Left lung (tissue), 10 donors: ENCODE measurements around the gene TMCC1. TPM values are rescaled to one million over a fixed set of nuclear protein-coding genes. Genes with fewer than 3 reads are reported as not detected.

Experiments used
- ATAC-seq: fragments of 200-7000 bp; cut with Tn5 transposase; one replicate; pipeline ENCODE4 v1.9.1; 2020; ENCODE audit warnings: moderate library complexity
- DNase-seq, 4 donors: peaks; one replicate each; pipeline ENCODE4 v3.0.0-alpha.2; 2013 to 2020
- H3K27ac ChIP-seq, 2 donors: fragments of 200-600 bp; sonication (generic) in 1 of 2; one replicate each; pipeline versions ENCODE4 v1.5.0 to v1.8.0; 2020 to 2021
- H3K27me3 ChIP-seq, 2 donors: fragments of 200-600 bp; sonication (generic) in 1 of 2; one replicate each; pipeline versions ENCODE4 v1.5.0 to v1.8.0; 2020 to 2021
- H3K36me3 ChIP-seq, 2 donors: fragments of 200-600 bp; sonication (generic) in 1 of 2; one replicate each; pipeline versions ENCODE4 v1.5.0 to v1.8.0; 2020 to 2021
- H3K4me1 ChIP-seq, 2 donors: fragments of 200-600 bp; one replicate each; pipeline ENCODE4 v1.8.0; 2021
- H3K4me3 ChIP-seq, 2 donors: fragments of 200-600 bp; sonication (generic) in 1 of 2; one replicate each; pipeline versions ENCODE4 v1.5.0 to v1.8.0; 2020 to 2021; ENCODE audit warnings: mild to moderate bottlenecking in 1 of 2
- H3K9me3 ChIP-seq, 2 donors: fragments of 200-600 bp; sonication (generic) in 1 of 2; one replicate each; pipeline versions ENCODE4 v1.5.0 to v1.8.0; 2020 to 2021
- intact Hi-C, 2 donors: fragments of 100-400 bp; cut with DNase I; formaldehyde crosslinking; loops; one replicate each; pipeline versions ENCODE4 v1.11.2 to v1.14.2; 2022
- polyA plus RNA-seq, 6 donors: library from polyadenylated mRNA; unstranded; fragments of 120-200 nt; gene quantifications; one replicate each; pipeline ENCODE4 v1.2.1, GENCODE V29; 2013; ENCODE audit not compliant: insufficient read length in 6 of 6
- total RNA-seq, 2 donors: library from RNA; stranded (reverse); fragmentation: NEBNext Ultra II Directional; extraction: Animal tissue kit (Norgen Biotek cat#: 25700); gene quantifications; one replicate each; pipeline ENCODE4 v1.2.1, GENCODE V29; 2021
- TF ChIP-seq, protein P1 (sequence below), 2 donors: fragments of 200-600 bp; sonication (generic) in 1 of 2; IDR thresholded peaks; one replicate each; pipeline versions ENCODE4 v1.5.0 to v1.8.0; 2021; ENCODE audit warnings: antibody characterized with exemption in 2 of 2
- donor health status: DM: no; HTN: yes; CAD: no.
- donor health status: DM: no; HTN: no; CAD: no.

The TMCC1 gene
- total and polyA plus RNA-seq, 8 donors = 24.4 to 38.8 (median 27.4) TPM

- no peak overlapping the region for H3K27ac ChIP-seq
- no peaks in the 10 kb centered on the region for H3K27me3 ChIP-seq
- H3K4me1 ChIP-seq = peaks cover 6 to 15% of the 10 kb centered on the region in 2 donors
- TF ChIP-seq, protein P1, sequence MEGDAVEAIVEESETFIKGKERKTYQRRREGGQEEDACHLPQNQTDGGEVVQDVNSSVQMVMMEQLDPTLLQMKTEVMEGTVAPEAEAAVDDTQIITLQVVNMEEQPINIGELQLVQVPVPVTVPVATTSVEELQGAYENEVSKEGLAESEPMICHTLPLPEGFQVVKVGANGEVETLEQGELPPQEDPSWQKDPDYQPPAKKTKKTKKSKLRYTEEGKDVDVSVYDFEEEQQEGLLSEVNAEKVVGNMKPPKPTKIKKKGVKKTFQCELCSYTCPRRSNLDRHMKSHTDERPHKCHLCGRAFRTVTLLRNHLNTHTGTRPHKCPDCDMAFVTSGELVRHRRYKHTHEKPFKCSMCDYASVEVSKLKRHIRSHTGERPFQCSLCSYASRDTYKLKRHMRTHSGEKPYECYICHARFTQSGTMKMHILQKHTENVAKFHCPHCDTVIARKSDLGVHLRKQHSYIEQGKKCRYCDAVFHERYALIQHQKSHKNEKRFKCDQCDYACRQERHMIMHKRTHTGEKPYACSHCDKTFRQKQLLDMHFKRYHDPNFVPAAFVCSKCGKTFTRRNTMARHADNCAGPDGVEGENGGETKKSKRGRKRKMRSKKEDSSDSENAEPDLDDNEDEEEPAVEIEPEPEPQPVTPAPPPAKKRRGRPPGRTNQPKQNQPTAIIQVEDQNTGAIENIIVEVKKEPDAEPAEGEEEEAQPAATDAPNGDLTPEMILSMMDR (IDR thresholded peaks at IDR 0.05) = no peak
- ATAC-seq (no peak), DNase-seq (peak in 1 of 4 donors; percentile 34)
- H3K9me3 ChIP-seq = no peaks in the 10 kb centered on the region
- H3K4me3 ChIP-seq = no peak overlapping the region
- no peaks in the 10 kb centered on the region for H3K36me3 ChIP-seq
- intact Hi-C loops = loop anchor here in 1 of 2 donors (10.0 kb wide), 1 partner anchor 302 kb away; no protein-coding TSS in a partner anchor
Measured at GRCh38 chr3:129632556-129632955, 261.0 kb downstream of the TMCC1 start.

DNA sequence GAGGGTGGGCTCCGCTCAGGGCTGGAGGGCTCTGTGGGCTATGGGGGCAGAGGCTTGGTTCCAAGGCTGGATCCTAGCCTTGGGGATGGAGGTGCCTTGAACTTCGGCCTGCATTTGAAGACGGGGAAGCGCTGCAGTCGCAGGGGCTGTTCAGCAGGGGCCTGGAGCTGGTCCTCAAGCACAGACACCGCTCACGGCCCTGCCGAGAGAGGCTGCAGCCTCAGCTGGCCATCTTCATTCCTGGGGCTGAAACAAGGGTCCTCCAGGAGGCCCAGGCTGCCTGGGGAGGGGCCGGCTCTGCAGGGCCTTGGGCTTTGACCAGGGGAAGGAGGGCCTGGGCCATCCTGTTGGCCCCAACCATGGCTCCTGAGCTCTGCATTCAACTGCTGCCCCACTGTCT lies 261.5 kb downstream of the TMCC1 start:
- H3K4me3 ChIP-seq = no peak overlapping the region
- no peaks in the 10 kb centered on the region for H3K36me3 ChIP-seq
- H3K27ac ChIP-seq = no peak overlapping the region
- TF ChIP-seq, protein P1 (IDR thresholded peaks at IDR 0.05) = no peak
- no peak for ATAC-seq
- no peaks in the 10 kb centered on the region for H3K27me3 ChIP-seq
- H3K9me3 ChIP-seq = no peaks in the 10 kb centered on the region
- intact Hi-C loops = loop anchor here in 1 of 2 donors (10.0 kb wide), 1 partner anchor 303 kb away; no protein-coding TSS in a partner anchor
- H3K4me1 ChIP-seq = peaks cover 8 to 20% of the 10 kb centered on the region in 2 donors
- peak in 1 of 4 donors; percentile 69 for DNase-seq

GRCh38 chr3:129629011-129629410 lies 264.5 kb downstream of the TMCC1 start:
- intact Hi-C loops = no loop called here
- Histone ChIP-seq H3K4me3 (no peak overlapping the region), H3K27ac (peak overlapping the region in 1 of 2 donors; percentile 97), H3K4me1 (peaks cover 30 to 51% of the 10 kb centered on the region in 2 donors), H3K9me3 (no peaks in the 10 kb centered on the region), H3K36me3 (no peaks in the 10 kb centered on the region), H3K27me3 (no peaks in the 10 kb centered on the region)
- ATAC-seq (no peak), DNase-seq (peak in 1 of 4 donors; percentile 33)
- TF ChIP-seq, protein P1 (IDR thresholded peaks at IDR 0.05) = no peak

- ATAC-seq = peak; percentile 1
- Histone ChIP-seq H3K36me3 (no peaks in the 10 kb centered on the region), H3K4me1 (peaks cover 39 to 60% of the 10 kb centered on the region in 2 donors), H3K4me3 (peak overlapping the region; percentile 41 to 61), H3K27me3 (no peaks in the 10 kb centered on the region), H3K27ac (peak overlapping the region; percentile 97 to 98), H3K9me3 (no peaks in the 10 kb centered on the region)
- intact Hi-C loops = no loop called here
- TF ChIP-seq, protein P1 (IDR thresholded peaks at IDR 0.05) = no peak
- DNase-seq = no peak
Measured at GRCh38 chr3:129628169-129628522, 265.4 kb downstream of the TMCC1 start.

DNA sequence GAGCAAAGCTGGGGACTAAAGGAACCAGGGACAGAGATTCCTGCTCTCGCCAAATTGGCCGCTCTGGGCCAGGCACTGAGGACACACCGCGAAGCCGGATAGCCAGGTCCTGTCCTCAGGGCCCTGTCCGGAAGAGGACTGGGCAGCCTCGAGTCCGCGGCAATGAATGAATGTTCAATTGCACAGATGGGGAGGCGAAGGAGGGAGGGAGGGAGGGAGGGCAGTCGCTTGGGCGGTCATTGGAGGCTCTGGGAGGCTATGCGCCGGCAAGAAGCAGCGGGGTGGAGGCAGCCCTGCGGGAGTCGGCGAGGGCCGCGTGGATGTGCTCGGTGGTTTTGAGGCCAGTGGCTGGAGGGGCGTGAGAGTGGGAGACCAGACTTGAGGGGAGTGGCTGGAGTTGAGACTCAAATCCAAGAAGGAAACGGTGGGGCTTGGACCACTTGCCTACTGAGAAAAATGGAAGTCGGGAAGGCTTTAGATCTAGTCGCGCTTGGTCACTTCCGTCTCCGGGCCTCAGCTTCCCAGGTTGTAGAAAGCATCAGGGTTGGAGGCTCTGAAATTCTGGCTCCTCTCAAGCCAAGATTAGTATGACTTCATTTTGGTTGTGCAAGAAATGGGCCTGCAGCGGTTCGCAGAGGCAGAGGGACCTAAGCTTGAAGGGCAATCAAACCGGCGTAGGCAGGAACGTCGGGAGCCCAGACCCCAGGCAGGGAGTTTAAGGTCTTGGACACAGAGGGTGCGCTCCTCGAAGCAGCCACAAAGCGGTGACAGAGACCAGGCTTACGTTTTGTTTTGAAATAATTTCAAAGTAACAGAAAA lies 266.0 kb downstream of the TMCC1 start:
- peak; percentile 79 to 86 (median 83) for DNase-seq
- Histone ChIP-seq H3K9me3 (no peaks in the 10 kb centered on the region), H3K4me1 (peaks cover 45 to 65% of the 10 kb centered on the region in 2 donors), H3K27me3 (no peaks in the 10 kb centered on the region), H3K27ac (peak overlapping the region; percentile 97 to 98), H3K36me3 (no peaks in the 10 kb centered on the region), H3K4me3 (peak overlapping the region; percentile 41 to 61)
- intact Hi-C loops = no loop called here
- ATAC-seq = peak; percentile 55
- TF ChIP-seq, protein P1 (IDR thresholded peaks at IDR 0.05) = peak; percentile 64 to 69
